A172 (cell line): ENCODE measurements around the gene NEURL3. TPM values are rescaled to one million over a fixed set of nuclear protein-coding genes. Genes with fewer than 3 reads are reported as not detected.

Experiments
- DNase-seq: peaks from one replicate; pipeline ENCODE4 v3.0.0-alpha.2; 2015; ENCODE audit warnings: low spot score
- total RNA-seq: library from RNA; depleted of rRNA; stranded (reverse); fragments of >200 nt; shearing (Covaris generic); gene quantifications from 2 replicates; pipeline ENCODE4 v1.2.3, GENCODE V29; 2014

Gene NEURL3
- total RNA-seq, 1 experiment from 2014 or later, result 0.45 TPM

DNA sequence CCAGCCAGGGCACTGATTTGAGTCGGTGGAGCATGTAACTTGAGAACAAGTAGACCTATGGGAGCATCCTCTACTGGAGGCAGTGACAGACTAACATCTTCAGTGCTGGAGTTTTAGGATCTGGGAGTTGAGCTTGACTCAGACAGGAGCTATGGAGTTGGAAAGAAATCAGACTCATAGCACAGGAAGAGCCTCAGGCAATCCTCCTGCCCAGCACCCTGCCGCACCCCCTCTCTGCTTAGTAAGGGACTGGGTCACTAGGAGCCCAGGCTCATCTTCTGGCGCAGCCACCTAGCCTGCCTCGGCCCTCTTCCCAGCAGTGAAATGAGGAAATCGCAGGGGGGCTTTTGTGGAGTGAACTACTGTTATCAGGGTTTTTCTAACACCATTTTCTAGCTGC is 35.0 kb upstream of the NEURL3 start:
- peak; percentile 57 for DNase-seq

- no peak for DNase-seq
These were observed 34.2 kb upstream of the NEURL3 start for GRCh38 chr2:96539215-96539920.

GRCh38 chr2:96538487-96539214 is 33.5 kb upstream of the NEURL3 start:
- DNase-seq, result no peak

- no peak for DNase-seq
These were observed 32.8 kb upstream of the NEURL3 start for GRCh38 chr2:96537734-96538486.

- peak; percentile 54 for DNase-seq
These were observed 32.0 kb upstream of the NEURL3 start for GRCh38 chr2:96537066-96537733.

DNA sequence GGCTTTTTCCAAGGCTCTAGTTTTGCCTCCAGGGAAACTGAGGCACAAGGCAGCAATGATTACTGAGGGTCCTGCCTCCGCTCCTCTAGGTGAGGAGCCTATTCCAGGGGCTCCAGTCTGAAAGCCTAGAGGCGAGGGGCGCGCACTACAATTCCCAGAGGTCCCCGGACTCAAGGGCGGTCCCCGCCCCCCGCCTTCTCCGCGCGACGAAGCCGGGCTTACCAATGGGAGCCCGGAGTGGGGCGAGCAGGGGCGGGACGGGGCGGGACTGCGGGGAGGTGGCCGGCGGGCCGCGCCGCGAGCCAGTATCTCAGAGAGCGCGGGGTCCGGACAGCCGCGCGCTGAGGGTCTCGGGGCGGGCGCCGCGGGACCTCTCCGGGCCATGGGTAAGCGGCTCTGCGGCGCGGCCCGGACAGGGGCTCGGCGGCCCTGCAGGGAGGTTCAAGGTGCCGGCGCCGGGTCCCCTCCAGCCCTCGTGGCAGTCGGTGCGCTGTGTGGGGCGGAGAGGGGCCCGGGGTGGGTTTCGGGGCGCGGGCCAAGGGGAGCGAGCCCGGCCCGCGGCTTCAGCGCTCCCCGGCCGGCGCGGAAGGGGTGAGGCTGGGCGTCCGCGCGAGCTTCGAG is 31.4 kb upstream of the NEURL3 start, which contains the start of gene ARID5A:
Gene ARID5A, plus strand, starts transcription at position 308 of the 621 bp plus-strand sequence. Its CDS starts 75 bp downstream, at position 383.
- DNase-seq, result peak; percentile 70

GRCh38 chr2:96535331-96535730 is 30.2 kb upstream of the NEURL3 start:
- no peak for DNase-seq

DNA sequence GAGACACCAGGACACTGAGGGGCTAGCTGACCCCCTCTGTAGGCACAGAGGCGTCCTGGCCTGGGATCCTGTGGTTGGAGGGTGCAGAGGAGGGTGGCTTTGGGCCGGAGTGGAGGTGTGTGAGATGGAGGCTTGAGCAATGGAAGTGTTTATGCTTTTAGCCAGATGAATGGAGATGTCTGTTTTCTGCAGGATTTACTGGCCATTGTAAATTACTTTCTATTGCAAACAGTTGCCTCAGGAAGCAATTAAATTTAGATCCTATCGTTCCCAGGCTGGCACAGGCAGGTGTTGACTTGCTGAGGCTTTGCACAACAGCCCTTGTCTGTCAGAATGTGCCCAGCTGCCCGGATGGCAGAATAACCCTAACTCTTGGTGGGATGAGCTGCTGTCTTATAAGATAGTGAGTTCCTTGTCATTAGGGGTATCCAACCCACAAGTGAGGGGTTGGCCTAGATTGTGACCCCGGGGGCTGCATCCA is 29.6 kb upstream of the NEURL3 start:
- no peak for DNase-seq

GRCh38 chr2:96534141-96534540 is 29.0 kb upstream of the NEURL3 start:
- no peak for DNase-seq

- DNase-seq, result peak; percentile 38
These were observed 28.3 kb upstream of the NEURL3 start for GRCh38 chr2:96533292-96534073.

- no peak for DNase-seq
These were observed 27.6 kb upstream of the NEURL3 start for GRCh38 chr2:96532641-96533291.

- peak; percentile 99 for DNase-seq
These were observed 26.8 kb upstream of the NEURL3 start for GRCh38 chr2:96531872-96532505.

DNA sequence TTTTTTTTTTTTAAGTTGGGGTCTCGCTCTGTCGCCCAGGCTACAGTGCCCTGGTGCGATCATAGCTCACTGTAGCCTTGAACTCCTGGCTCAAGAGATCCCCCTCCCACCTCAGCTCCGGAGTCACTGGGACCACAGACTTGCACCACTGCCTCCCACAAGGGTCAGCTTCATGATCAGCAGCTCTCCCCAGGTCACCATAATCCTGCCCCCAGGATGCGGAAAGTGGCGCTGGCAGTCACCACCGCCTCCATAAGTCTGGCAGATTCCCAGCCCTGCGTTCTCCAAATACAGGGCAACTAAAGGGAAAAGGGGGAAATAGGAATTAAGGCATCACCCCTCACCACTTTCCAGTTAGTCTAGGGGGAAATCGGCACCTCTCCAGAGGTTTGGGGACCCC is 26.2 kb upstream of the NEURL3 start:
- DNase-seq, result no peak

DNA sequence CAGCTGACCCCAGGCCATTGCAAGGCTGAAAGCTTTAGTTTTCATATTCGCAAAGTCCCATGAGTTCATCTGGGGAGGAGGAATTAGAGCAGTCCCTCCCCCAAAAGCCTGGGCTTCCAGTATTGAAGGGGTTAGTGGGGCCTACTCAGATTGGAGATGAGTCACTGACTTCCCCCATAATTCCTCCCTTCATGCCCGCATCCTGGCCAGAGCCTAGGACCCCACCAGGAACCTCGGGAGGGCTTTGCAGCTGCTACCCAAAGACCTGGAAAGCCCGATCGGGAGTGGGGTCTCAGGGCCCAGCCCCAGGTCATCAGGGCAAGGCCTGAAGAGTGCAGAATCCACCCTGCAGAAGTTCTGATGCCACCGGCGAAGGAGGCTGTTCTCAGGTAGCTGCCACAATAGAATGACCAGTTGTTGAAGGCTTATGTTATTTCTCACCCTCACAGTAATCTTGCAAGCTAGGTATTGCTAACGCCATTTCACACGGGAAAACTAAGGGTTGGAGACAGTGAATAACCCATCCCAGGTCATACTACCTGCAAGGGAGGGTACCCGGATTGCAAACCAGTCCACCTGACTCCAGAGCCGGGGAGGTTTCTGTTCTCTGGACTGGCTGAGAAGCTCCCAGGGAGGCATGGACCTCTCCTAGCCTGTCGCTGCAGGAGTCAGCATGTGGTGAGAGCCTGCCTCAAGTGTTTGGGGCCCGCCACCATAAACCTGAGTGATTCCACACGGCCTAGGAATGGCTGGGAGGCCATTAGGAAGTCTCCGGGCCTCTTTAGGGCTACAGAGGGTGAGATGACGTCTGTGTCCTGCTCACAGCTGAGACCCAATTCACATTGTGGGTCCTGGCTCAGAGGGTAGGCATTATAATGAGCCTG is 25.6 kb upstream of the NEURL3 start:
- no peak for DNase-seq

- DNase-seq, result no peak
These were observed 24.9 kb upstream of the NEURL3 start for GRCh38 chr2:96530144-96530430.

GRCh38 chr2:96529376-96530143 is 24.4 kb upstream of the NEURL3 start:
- no peak for DNase-seq

DNA sequence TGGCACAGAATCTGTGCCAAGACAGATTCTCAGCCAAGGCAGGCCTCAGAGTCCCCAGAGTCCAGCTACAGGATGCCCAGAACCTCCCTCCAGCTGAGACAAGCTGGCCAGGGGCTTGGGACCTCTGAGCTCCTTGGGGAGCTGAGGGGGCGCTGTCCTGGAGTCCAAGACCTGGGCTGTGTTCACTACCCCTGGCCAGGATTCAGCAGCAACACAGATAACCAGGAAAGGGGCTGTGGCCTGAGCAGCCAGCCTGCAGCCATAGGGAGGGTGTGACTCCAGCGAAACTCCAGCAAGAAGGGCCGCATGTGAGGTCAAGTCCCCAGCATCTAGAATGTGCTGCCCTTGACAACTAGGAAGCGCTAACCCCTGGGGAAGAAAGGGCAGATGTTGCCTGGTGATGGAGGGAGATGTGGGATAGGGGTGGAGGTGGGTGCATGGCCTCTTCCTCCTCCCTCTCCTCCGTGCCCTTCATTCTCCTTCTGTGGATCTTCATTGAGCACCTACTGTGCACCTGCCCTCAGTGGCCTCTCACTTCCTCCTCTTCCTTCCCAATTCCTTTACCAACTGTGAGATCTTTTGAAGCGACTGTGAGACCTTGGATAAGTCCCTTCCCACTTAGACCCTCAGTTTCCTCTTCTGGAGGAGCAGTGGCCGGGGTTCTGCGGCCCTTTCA is 23.7 kb upstream of the NEURL3 start:
- DNase-seq, result no peak
